Breast epithelium (tissue), 3 donors: ENCODE results near the gene CYFIP1.

ENCODE experiments used
- CTCF ChIP-seq, 3 donors: fragments of 450-650 bp; IDR thresholded peaks; one replicate each; pipeline ENCODE4 v1.5.1; 2016 to 2017; ENCODE audit warnings: antibody characterized with exemption in 3 of 3, mild to moderate bottlenecking in 3 of 3, moderate library complexity in 3 of 3
- POLR2A ChIP-seq: fragments of 450-650 bp; IDR thresholded peaks from one replicate; pipeline ENCODE4 v1.6.1; 2016; ENCODE audit warnings: antibody characterized with exemption, mild to moderate bottlenecking, moderate library complexity
- POLR2AphosphoS5 ChIP-seq, 3 donors: sonication (generic); formaldehyde crosslinking; IDR thresholded peaks; one replicate each; pipeline ENCODE4 v1.6.1; 2017; ENCODE audit warnings: antibody characterized with exemption in 3 of 3

GRCh38 chr15:22861161-22861560 is 119.0 kb downstream of the CYFIP1 start:
- TF ChIP-seq CTCF (IDR thresholded peaks at IDR 0.05) (no peak), POLR2AphosphoS5 (IDR thresholded peaks at IDR 0.05) (no peak), POLR2A (no peak)
